Parietal lobe (tissue), 2 donors: ENCODE data around the gene TAF11L12. TPM values are rescaled to one million over a fixed set of nuclear protein-coding genes. Genes with fewer than 3 reads are reported as not detected.

Experiments
- small RNA-seq: library from RNA; depleted of rRNA; stranded (forward); fragments of <200 nt; gene quantifications from one replicate; pipeline ENCODE3, GENCODE V24; 2014; ENCODE audit warnings: low replicate concordance
- total RNA-seq: library from RNA; depleted of rRNA; stranded (reverse); fragments of >200 nt; gene quantifications from one replicate; pipeline ENCODE4 v1.2.3, GENCODE V29; 2014

Gene TAF11L12
- not detected for total RNA-seq

GRCh38 chr5:17610092-17610491 is at the start of gene TAF11L12:
Gene TAF11L12, plus strand, starts transcription at chr5:17610392.

GRCh38 chr5:17585658-17586057 is 24.5 kb upstream of the TAF11L12 start, which contains the start of gene TAF11L7:
Gene TAF11L7, minus strand, starts transcription at chr5:17585758.

GRCh38 chr5:17590860-17591259 is 19.3 kb upstream of the TAF11L12 start, which contains the start of gene TAF11L8:
Gene TAF11L8, minus strand, starts transcription at chr5:17590960.

GRCh38 chr5:17594255-17594654 is 15.9 kb upstream of the TAF11L12 start, which contains the start of gene TAF11L9:
Gene TAF11L9, minus strand, starts transcription at chr5:17594394.

GRCh38 chr5:17597728-17598127 is 12.5 kb upstream of the TAF11L12 start, which contains the start of gene TAF11L10:
Gene TAF11L10, minus strand, starts transcription at chr5:17597828.

GRCh38 chr5:17603880-17604279 is 6.3 kb upstream of the TAF11L12 start, which contains the start of gene TAF11L11:
Gene TAF11L11, plus strand, starts transcription at chr5:17604183.

GRCh38 chr5:17631788-17632187 is 21.6 kb downstream of the TAF11L12 start, which contains the start of gene TAF11L13:
Gene TAF11L13, plus strand, starts transcription at chr5:17632088.

GRCh38 chr5:17634160-17634559 is 24.0 kb downstream of the TAF11L12 start, which contains the start of gene TAF11L14:
Gene TAF11L14, plus strand, starts transcription at chr5:17634460.

Small RNA genes lying within 50 kb of the gene (small RNA-seq; reads per million reads assigned to genes)
- gene AC233724.1: not detected
- not detected for gene AC233724.2
- not detected for gene AC233724.3
- not detected for gene AC233724.4
- gene AC233724.6: not detected
- not detected for gene AC233724.7

Other genes starting within 250 kb of the TAF11L12 start
- gene TAF11L2, start 112.2 kb upstream of the TAF11L12 start, total RNA-seq: not detected
- not detected for gene TAF11L3, start 92.0 kb upstream of the TAF11L12 start, total RNA-seq
- not detected for gene TAF11L4, start 88.6 kb upstream of the TAF11L12 start, total RNA-seq
- gene TAF11L5, start 85.2 kb upstream of the TAF11L12 start, total RNA-seq: not detected
- not detected for gene TAF11L6, start 81.7 kb upstream of the TAF11L12 start, total RNA-seq
- gene TAF11L7, start 24.6 kb upstream of the TAF11L12 start, total RNA-seq: not detected
- gene TAF11L8, start 19.4 kb upstream of the TAF11L12 start, total RNA-seq: not detected
- not detected for gene TAF11L9, start 16.0 kb upstream of the TAF11L12 start, total RNA-seq
- not detected for gene TAF11L10, start 12.6 kb upstream of the TAF11L12 start, total RNA-seq
- gene TAF11L11, start 6.2 kb upstream of the TAF11L12 start, total RNA-seq: not detected
- gene TAF11L13, start 21.7 kb downstream of the TAF11L12 start, total RNA-seq: not detected
- gene TAF11L14, start 24.1 kb downstream of the TAF11L12 start, total RNA-seq: not detected